IPS-20b (cell line): ENCODE results near the gene RNF186.
"Not testable (repeated sequence)": the region's sequence is repeated elsewhere in the genome, so short reads cannot be mapped to it uniquely, and the experiment has no call there.

Experiments
- H3K27ac ChIP-seq: one replicate; pipeline ENCODE4 v1.5.1; 2013; ENCODE audit warnings: low read length
- H3K27me3 ChIP-seq: 2 replicates; pipeline ENCODE4 v1.6.1; 2013; ENCODE audit warnings: mild to moderate bottlenecking, low read length, inconsistent platforms; ENCODE audit not compliant: insufficient read depth
- H3K36me3 ChIP-seq: 2 replicates; pipeline ENCODE4 v1.6.1; 2013; ENCODE audit warnings: low read depth, mild to moderate bottlenecking, inconsistent platforms, low read length, moderate library complexity; ENCODE audit not compliant: insufficient read depth
- H3K4me1 ChIP-seq: 2 replicates; pipeline ENCODE4 v1.6.1; 2013; ENCODE audit warnings: mild to moderate bottlenecking, control low read depth, inconsistent platforms, low read length, moderate library complexity; ENCODE audit not compliant: insufficient read depth
- H3K4me3 ChIP-seq: 2 replicates; pipeline ENCODE4 v1.5.1; 2013; ENCODE audit warnings: mild to moderate bottlenecking, low read length, inconsistent platforms
- H3K9ac ChIP-seq: 2 replicates; pipeline ENCODE4 v1.6.1; 2013; ENCODE audit warnings: low read depth, mild to moderate bottlenecking, inconsistent platforms, low read length, moderate library complexity
- H3K9me3 ChIP-seq: 2 replicates; pipeline ENCODE4 v1.6.1; 2013; ENCODE audit warnings: mild to moderate bottlenecking, low read depth, low read length, inconsistent platforms; ENCODE audit not compliant: insufficient read depth

Gene RNF186

GRCh38 chr1:19849307-19849706 is 34.2 kb upstream of the RNF186 start:
- not testable (repeated sequence) for H3K27me3 ChIP-seq, H3K9ac ChIP-seq, H3K4me3 ChIP-seq, H3K36me3 ChIP-seq, H3K4me1 ChIP-seq, H3K27ac ChIP-seq, H3K9me3 ChIP-seq

- H3K9ac ChIP-seq, H3K27me3 ChIP-seq, H3K27ac ChIP-seq, H3K36me3 ChIP-seq, H3K4me1 ChIP-seq, H3K9me3 ChIP-seq, H3K4me3 ChIP-seq: not testable (repeated sequence)
Measured at GRCh38 chr1:19847334-19847733, 32.3 kb upstream of the RNF186 start.

GRCh38 chr1:19846338-19846737 is 31.3 kb upstream of the RNF186 start:
- H3K4me1 ChIP-seq = no peaks in the 10 kb centered on the region
- H3K9ac ChIP-seq = no peak overlapping the region
- H3K9me3 ChIP-seq = no peaks in the 10 kb centered on the region
- no peak overlapping the region for H3K4me3 ChIP-seq
- no peaks in the 10 kb centered on the region for H3K36me3 ChIP-seq
- no peak overlapping the region for H3K27ac ChIP-seq
- no peaks in the 10 kb centered on the region for H3K27me3 ChIP-seq

GRCh38 chr1:19845555-19845954 is 30.5 kb upstream of the RNF186 start:
- Histone ChIP-seq H3K36me3 (no peaks in the 10 kb centered on the region), H3K27me3 (no peaks in the 10 kb centered on the region), H3K9me3 (no peaks in the 10 kb centered on the region), H3K4me1 (no peaks in the 10 kb centered on the region), H3K27ac (no peak overlapping the region), H3K9ac (no peak overlapping the region), H3K4me3 (no peak overlapping the region)

- no peaks in the 10 kb centered on the region for H3K9me3 ChIP-seq
- H3K4me3 ChIP-seq = no peak overlapping the region
- H3K9ac ChIP-seq = no peak overlapping the region
- H3K27ac ChIP-seq = no peak overlapping the region
- no peaks in the 10 kb centered on the region for H3K36me3 ChIP-seq
- no peaks in the 10 kb centered on the region for H3K4me1 ChIP-seq
- no peaks in the 10 kb centered on the region for H3K27me3 ChIP-seq
Measured at GRCh38 chr1:19844731-19845495, 29.8 kb upstream of the RNF186 start.

- Histone ChIP-seq H3K27me3 (no peaks in the 10 kb centered on the region), H3K9me3 (no peaks in the 10 kb centered on the region), H3K4me3 (no peak overlapping the region), H3K36me3 (no peaks in the 10 kb centered on the region), H3K9ac (no peak overlapping the region), H3K4me1 (no peaks in the 10 kb centered on the region), H3K27ac (no peak overlapping the region)
Measured at GRCh38 chr1:19840228-19840627, 25.1 kb upstream of the RNF186 start.

- no peaks in the 10 kb centered on the region for H3K27me3 ChIP-seq
- no peak overlapping the region for H3K27ac ChIP-seq
- no peaks in the 10 kb centered on the region for H3K9me3 ChIP-seq
- no peaks in the 10 kb centered on the region for H3K4me1 ChIP-seq
- no peak overlapping the region for H3K9ac ChIP-seq
- H3K36me3 ChIP-seq = no peaks in the 10 kb centered on the region
- no peak overlapping the region for H3K4me3 ChIP-seq
Measured at GRCh38 chr1:19837866-19838265, 22.8 kb upstream of the RNF186 start.

- Histone ChIP-seq H3K9me3 (no peaks in the 10 kb centered on the region), H3K27ac (no peak overlapping the region), H3K27me3 (no peaks in the 10 kb centered on the region), H3K4me3 (no peak overlapping the region), H3K36me3 (no peaks in the 10 kb centered on the region), H3K9ac (no peak overlapping the region), H3K4me1 (no peaks in the 10 kb centered on the region)
Measured at GRCh38 chr1:19835578-19835977, 20.5 kb upstream of the RNF186 start.

- no peaks in the 10 kb centered on the region for H3K4me1 ChIP-seq
- no peaks in the 10 kb centered on the region for H3K36me3 ChIP-seq
- H3K27ac ChIP-seq = no peak overlapping the region
- no peak overlapping the region for H3K9ac ChIP-seq
- no peak overlapping the region for H3K4me3 ChIP-seq
- no peaks in the 10 kb centered on the region for H3K27me3 ChIP-seq
- H3K9me3 ChIP-seq = no peaks in the 10 kb centered on the region
Measured at GRCh38 chr1:19831441-19831840, 16.4 kb upstream of the RNF186 start.

- Histone ChIP-seq H3K27me3 (peaks cover 5% of the 10 kb centered on the region; the same call in 1 of the 2 replicates), H3K4me1 (no peaks in the 10 kb centered on the region), H3K27ac (no peak overlapping the region), H3K36me3 (no peaks in the 10 kb centered on the region), H3K9me3 (no peaks in the 10 kb centered on the region), H3K4me3 (no peak overlapping the region), H3K9ac (no peak overlapping the region)
Measured at GRCh38 chr1:19828546-19828945, 13.5 kb upstream of the RNF186 start.

GRCh38 chr1:19825298-19825697 is 10.2 kb upstream of the RNF186 start:
- Histone ChIP-seq H3K4me3 (no peak overlapping the region), H3K36me3 (no peaks in the 10 kb centered on the region), H3K9me3 (no peaks in the 10 kb centered on the region), H3K27ac (no peak overlapping the region), H3K4me1 (no peaks in the 10 kb centered on the region), H3K27me3 (peaks cover 5% of the 10 kb centered on the region; the same call in 1 of the 2 replicates), H3K9ac (no peak overlapping the region)

- H3K9me3 ChIP-seq = no peaks in the 10 kb centered on the region
- peaks cover 5% of the 10 kb centered on the region; the same call in 1 of the 2 replicates for H3K27me3 ChIP-seq
- H3K27ac ChIP-seq = no peak overlapping the region
- no peak overlapping the region for H3K4me3 ChIP-seq
- H3K4me1 ChIP-seq = no peaks in the 10 kb centered on the region
- H3K9ac ChIP-seq = no peak overlapping the region
- no peaks in the 10 kb centered on the region for H3K36me3 ChIP-seq
Measured at GRCh38 chr1:19824541-19824940, 9.5 kb upstream of the RNF186 start.
